GM23338 (cell line): ENCODE data around the gene SCYGR1. TPM values are rescaled to one million over a fixed set of nuclear protein-coding genes. Genes with fewer than 3 reads are reported as not detected.

ENCODE experiments used
- ATAC-seq: fragments of 200-7000 bp; cut with Tn5 transposase; 3 replicates; pipeline ENCODE4 v1.9.1; 2020
- DNase-seq: peaks from one replicate; pipeline ENCODE4 v3.0.0-alpha.2; 2015; ENCODE audit warnings: low spot score
- H2AFZ ChIP-seq: fragments of 200-600 bp; sonication (generic); 2 replicates; pipeline ENCODE4 v1.8.0; 2016; ENCODE audit warnings: antibody characterized with exemption, mild to moderate bottlenecking, moderate library complexity
- H3F3A ChIP-seq: fragments of 200-600 bp; sonication (generic); replicated peaks from 2 replicates; pipeline ENCODE4 v1.8.0; 2017; ENCODE audit warnings: antibody characterized with exemption, mixed run types, low read depth
- H3K27ac ChIP-seq: fragments of 200-600 bp; sonication (generic); 2 replicates; pipeline ENCODE4 v1.6.1; 2016; ENCODE audit warnings: low read depth
- H3K27me3 ChIP-seq: fragments of 200-600 bp; sonication (generic); 2 replicates; pipeline ENCODE4 v1.8.0; 2016; ENCODE audit warnings: mild to moderate bottlenecking, mixed run types, moderate library complexity; ENCODE audit not compliant: insufficient read depth
- H3K36me3 ChIP-seq: fragments of 200-600 bp; sonication (generic); 2 replicates; pipeline ENCODE4 v1.8.0; 2016; ENCODE audit warnings: mild to moderate bottlenecking; ENCODE audit not compliant: insufficient read depth
- H3K4me1 ChIP-seq: fragments of 200-600 bp; sonication (generic); 2 replicates; pipeline ENCODE4 v1.8.0; 2016; ENCODE audit warnings: mild to moderate bottlenecking, moderate library complexity; ENCODE audit not compliant: insufficient read depth
- H3K4me2 ChIP-seq: fragments of 200-600 bp; sonication (generic); 2 replicates; pipeline ENCODE4 v1.7.1; 2017; ENCODE audit warnings: mixed run types
- H3K4me3 ChIP-seq: fragments of 200-600 bp; sonication (generic); 2 replicates; pipeline ENCODE4 v1.6.1; 2016; ENCODE audit warnings: mixed run types
- H3K79me2 ChIP-seq: fragments of 200-600 bp; sonication (generic); replicated peaks from 2 replicates; pipeline ENCODE4 v1.8.0; 2017; ENCODE audit warnings: mild to moderate bottlenecking; ENCODE audit not compliant: insufficient read depth
- H3K9me2 ChIP-seq: fragments of 200-600 bp; sonication (generic); 2 replicates; pipeline ENCODE4 v1.8.0; 2017; ENCODE audit not compliant: insufficient read depth
- H4K20me1 ChIP-seq: fragments of 200-600 bp; sonication (generic); replicated peaks from 2 replicates; pipeline ENCODE4 v1.8.0; 2017; ENCODE audit warnings: mild to moderate bottlenecking; ENCODE audit not compliant: insufficient read depth
- H3K27ac Mint-ChIP-seq: 2 replicates; pipeline ENCODE4 v1.8.0; 2020; ENCODE audit warnings: inconsistent platforms, mild to moderate bottlenecking, moderate library complexity, mixed read lengths
- H3K27me3 Mint-ChIP-seq: 3 replicates; pipeline ENCODE4 v1.8.0; 2022; ENCODE audit warnings: low read depth, mild to moderate bottlenecking, moderate library complexity, mixed read lengths, inconsistent platforms; ENCODE audit not compliant: insufficient read depth, poor library complexity
- H3K36me3 Mint-ChIP-seq: 3 replicates; pipeline ENCODE4 v1.8.0; 2021; ENCODE audit warnings: low read depth, mild to moderate bottlenecking, inconsistent platforms, moderate library complexity, mixed read lengths
- H3K4me1 Mint-ChIP-seq: 3 replicates; pipeline ENCODE4 v1.8.0; 2020; ENCODE audit warnings: mild to moderate bottlenecking, inconsistent platforms, mixed read lengths
- H3K4me3 Mint-ChIP-seq: 3 replicates; pipeline ENCODE4 v1.8.0; 2021; ENCODE audit warnings: moderate library complexity, mild to moderate bottlenecking, inconsistent platforms, mixed read lengths
- H3K9me3 Mint-ChIP-seq: 3 replicates; pipeline ENCODE4 v1.8.0; 2020; ENCODE audit warnings: moderate library complexity, mild to moderate bottlenecking, inconsistent platforms, mixed read lengths
- CREB1 ChIP-seq: fragments of 250-450 bp; sonication (Bioruptor Pico); IDR thresholded peaks from 2 replicates; pipeline ENCODE4 v1.5.0; 2020; ENCODE audit warnings: low read depth, mild to moderate bottlenecking, moderate library complexity
- CTCF ChIP-seq, 2 experiments: fragments of 200-600 bp in 1 of 2; sonication (generic) in 1 of 2; conservative IDR thresholded peaks; 2 replicates each; pipeline versions ENCODE4 v1.5.1 to v1.6.1; 2016 to 2017; ENCODE audit warnings: antibody characterized with exemption in 2 of 2, low read depth in 2 of 2, mild to moderate bottlenecking in 2 of 2, moderate library complexity in 1 of 2
- EZH2 ChIP-seq: fragments of 200-600 bp; sonication (generic); IDR thresholded peaks from one replicate; pipeline ENCODE4 v1.8.0; 2017; ENCODE audit warnings: antibody characterized with exemption, mild to moderate bottlenecking, low read depth; ENCODE audit not compliant: unreplicated experiment
- JUNB ChIP-seq: IDR thresholded peaks from one replicate; pipeline ENCODE4 v1.6.1; 2016; ENCODE audit warnings: antibody characterized with exemption; ENCODE audit not compliant: unreplicated experiment
- NANOG ChIP-seq: IDR thresholded peaks from 2 replicates; pipeline ENCODE4 v1.6.1; 2016; ENCODE audit warnings: antibody characterized with exemption, borderline replicate concordance
- POLR2AphosphoS5 ChIP-seq: IDR thresholded peaks from 2 replicates; pipeline ENCODE4 v1.6.1; 2016; ENCODE audit warnings: antibody characterized with exemption, low read depth
- REST ChIP-seq: IDR thresholded peaks from one replicate; pipeline ENCODE4 v1.6.1; 2018; ENCODE audit warnings: antibody characterized with exemption; ENCODE audit not compliant: unreplicated experiment
- STAT1 ChIP-seq: IDR thresholded peaks from one replicate; pipeline ENCODE4 v1.6.1; 2016; ENCODE audit warnings: antibody characterized with exemption; ENCODE audit not compliant: unreplicated experiment
- ZNF114 ChIP-seq: fragments of 250-450 bp; sonication (Bioruptor Pico); IDR thresholded peaks from 2 replicates; pipeline ENCODE4 v1.5.0; 2020; ENCODE audit warnings: mild to moderate bottlenecking, moderate library complexity
- ZNF462 ChIP-seq: fragments of 250-450 bp; sonication (Bioruptor Pico); IDR thresholded peaks from 2 replicates; pipeline ENCODE4 v1.5.0; 2020; ENCODE audit warnings: mild to moderate bottlenecking, moderate library complexity
- polyA plus RNA-seq: library from polyadenylated mRNA; unstranded; fragments of >200 nt; fragmentation: Nextera tagmentation; extraction: Ambion mirVana; gene quantifications from 2 replicates; pipeline ENCODE4 v1.2.1, GENCODE V29; 2016
- total RNA-seq: library from RNA; depleted of rRNA; stranded (reverse); fragments of >200 nt; shearing (Covaris generic); gene quantifications from 2 replicates; pipeline ENCODE4 v1.2.3, GENCODE V29; 2014

Gene SCYGR1
- total and polyA plus RNA-seq, 2 experiments from 2014 or later: not detected

- TF ChIP-seq ZNF462 (CRISPR knock-in tag) (no peak), ZNF114 (CRISPR knock-in tag) (no peak), STAT1 (no peak), REST (no peak), JUNB (no peak), EZH2 (no peak)
Observed at GRCh38 chr2:227412877-227413276, 25.1 kb upstream of the SCYGR1 start (continued).

- Histone ChIP-seq H3K36me3 (no peaks in the 10 kb centered on the region), H3K79me2 (no peaks in the 10 kb centered on the region), H3K4me3 (no peak overlapping the region), H3K4me1 (no peaks in the 10 kb centered on the region), H4K20me1 (no peaks in the 10 kb centered on the region), H3K27ac (no peak overlapping the region), H3K9me2 (no peaks in the 10 kb centered on the region), H3K4me2 (no peak overlapping the region), H3K27me3 (no peaks in the 10 kb centered on the region), H3F3A (no peaks in the 10 kb centered on the region), H2AFZ (no peak overlapping the region)
- no peak for DNase-seq
- no peak for ATAC-seq
- Mint-ChIP-seq H3K9me3 (no peaks in the 10 kb centered on the region), H3K27me3 (no peaks in the 10 kb centered on the region), H3K27ac (peak overlapping the region; percentile 29; the same call in 1 of the 2 replicates), H3K36me3 (no peaks in the 10 kb centered on the region), H3K4me1 (peaks cover 5% of the 10 kb centered on the region; the same call in 2 of the 3 replicates), H3K4me3 (no peak overlapping the region)
- TF ChIP-seq JUNB (no peak), CTCF (conservative IDR thresholded peaks at IDR 0.05; ENCODE audit: low read depth in 2 of 2) (no peak), NANOG (no peak), CREB1 (CRISPR knock-in tag) (no peak), ZNF114 (CRISPR knock-in tag) (no peak), POLR2AphosphoS5 (no peak)
Observed at GRCh38 chr2:227411990-227412350, 24.2 kb upstream of the SCYGR1 start.
